PC-3 (cell line): ENCODE data around the gene PABPN1. TPM values are rescaled to one million over a fixed set of nuclear protein-coding genes. Genes with fewer than 3 reads are reported as not detected.

Experiments
- ATAC-seq: fragments of 200-7000 bp; cut with Tn5 transposase; 2 replicates; pipeline ENCODE4 v1.9.1; 2020; ENCODE audit warnings: mild to moderate bottlenecking, moderate library complexity
- BruUV-seq: library from RNA; stranded (reverse); fragments of 400-500 nt; replicated peaks from 2 replicates; lab custom pipeline; 2021; lab: Mats Ljungman, UMichigan
- CTCF ChIA-PET: fragments of 300-600 bp; sonication (Branson Sonifier 250); formaldehyde crosslinking; loops from one replicate; lab custom pipeline; 2022; ENCODE audit warnings: antibody characterized with exemption; lab: Charles Lee
- POLR2A ChIA-PET: fragments of 300-600 bp; sonication (Branson Sonifier 250); formaldehyde crosslinking; loops from one replicate; lab custom pipeline; 2022; ENCODE audit warnings: antibody characterized with exemption; ENCODE audit not compliant: unreplicated experiment; lab: Charles Lee
- DNase-seq: peaks from one replicate; pipeline ENCODE4 v3.0.0-alpha.2; 2015
- H2AFZ ChIP-seq: fragments of 300-600 bp; sonication (generic); 2 replicates; pipeline ENCODE4 v1.6.0; 2016; ENCODE audit warnings: antibody characterized with exemption, low read length
- H3F3A ChIP-seq: fragments of 300-600 bp; sonication (generic); one replicate; pipeline ENCODE4 v1.6.0; 2017; ENCODE audit warnings: antibody characterized with exemption, low read length, control low read depth, mild to moderate bottlenecking; ENCODE audit not compliant: unreplicated experiment
- H3K27ac ChIP-seq: fragments of 300-600 bp; sonication (generic); 2 replicates; pipeline ENCODE4 v1.5.1; 2016; ENCODE audit warnings: mild to moderate bottlenecking, low read length
- H3K27me3 ChIP-seq: fragments of 300-600 bp; sonication (generic); 2 replicates; pipeline ENCODE4 v1.6.1; 2016; ENCODE audit warnings: low read length, mixed read lengths
- H3K36me3 ChIP-seq: fragments of 300-600 bp; sonication (generic); 2 replicates; pipeline ENCODE4 v1.6.1; 2016; ENCODE audit warnings: low read depth, mixed run types, low read length, mixed read lengths
- H3K4me1 ChIP-seq: fragments of 300-600 bp; sonication (generic); 2 replicates; pipeline ENCODE4 v1.5.1; 2016; ENCODE audit warnings: low read length; ENCODE audit not compliant: insufficient read depth
- H3K4me2 ChIP-seq: fragments of 300-600 bp; sonication (generic); 2 replicates; pipeline ENCODE4 v1.6.0; 2016; ENCODE audit warnings: low read length
- H3K4me3 ChIP-seq: fragments of 300-600 bp; sonication (generic); 2 replicates; pipeline ENCODE4 v1.5.1; 2016; ENCODE audit warnings: mild to moderate bottlenecking, low read length, mixed read lengths
- H3K79me2 ChIP-seq: fragments of 300-600 bp; sonication (generic); 2 replicates; pipeline ENCODE4 v1.6.1; 2017; ENCODE audit warnings: low read length, mixed read lengths
- H3K9ac ChIP-seq: fragments of 300-600 bp; sonication (generic); 2 replicates; pipeline ENCODE4 v1.6.0; 2016; ENCODE audit warnings: mild to moderate bottlenecking, low read length
- H3K9me2 ChIP-seq: fragments of 300-600 bp; sonication (generic); replicated peaks from 2 replicates; pipeline ENCODE4 v1.6.1; 2016; ENCODE audit warnings: mixed run types, low read length, mixed read lengths
- H3K9me3 ChIP-seq: fragments of 300-600 bp; sonication (generic); 2 replicates; pipeline ENCODE4 v1.6.1; 2016; ENCODE audit warnings: low read length, mixed read lengths
- H4K20me1 ChIP-seq: fragments of 300-600 bp; sonication (generic); 2 replicates; pipeline ENCODE4 v1.6.1; 2016; ENCODE audit warnings: low read length, mixed read lengths
- EZH2 ChIP-seq: fragments of 300-600 bp; sonication (generic); IDR thresholded peaks from one replicate; pipeline ENCODE4 v1.6.1; 2017; ENCODE audit warnings: antibody characterized with exemption, mild to moderate bottlenecking, low read length; ENCODE audit not compliant: unreplicated experiment
- EZH2phosphoT487 ChIP-seq: fragments of 300-600 bp; sonication (generic); IDR thresholded peaks from 2 replicates; pipeline ENCODE4 v1.6.1; 2018; ENCODE audit warnings: mild to moderate bottlenecking, antibody characterized with exemption, low read length, borderline replicate concordance
- intact Hi-C: fragments of 100-400 bp; cut with micrococcal nuclease; formaldehyde crosslinking; loops from 2 replicates; pipeline ENCODE4 v1.9.0; 2023
- total RNA-seq: library from RNA; depleted of rRNA; stranded (reverse); fragments of >200 nt; gene quantifications from 2 replicates; pipeline ENCODE4 v1.2.3, GENCODE V29; 2014
- TF ChIP-seq, protein P1 (sequence below): fragments of 300-600 bp; sonication (generic); conservative IDR thresholded peaks from 2 replicates; pipeline ENCODE4 v1.5.1; 2017; ENCODE audit warnings: antibody characterized with exemption, low read depth, mild to moderate bottlenecking, low read length

The PABPN1 gene
- total RNA-seq, 1 experiment from 2014 or later = 89.1 TPM

DNA sequence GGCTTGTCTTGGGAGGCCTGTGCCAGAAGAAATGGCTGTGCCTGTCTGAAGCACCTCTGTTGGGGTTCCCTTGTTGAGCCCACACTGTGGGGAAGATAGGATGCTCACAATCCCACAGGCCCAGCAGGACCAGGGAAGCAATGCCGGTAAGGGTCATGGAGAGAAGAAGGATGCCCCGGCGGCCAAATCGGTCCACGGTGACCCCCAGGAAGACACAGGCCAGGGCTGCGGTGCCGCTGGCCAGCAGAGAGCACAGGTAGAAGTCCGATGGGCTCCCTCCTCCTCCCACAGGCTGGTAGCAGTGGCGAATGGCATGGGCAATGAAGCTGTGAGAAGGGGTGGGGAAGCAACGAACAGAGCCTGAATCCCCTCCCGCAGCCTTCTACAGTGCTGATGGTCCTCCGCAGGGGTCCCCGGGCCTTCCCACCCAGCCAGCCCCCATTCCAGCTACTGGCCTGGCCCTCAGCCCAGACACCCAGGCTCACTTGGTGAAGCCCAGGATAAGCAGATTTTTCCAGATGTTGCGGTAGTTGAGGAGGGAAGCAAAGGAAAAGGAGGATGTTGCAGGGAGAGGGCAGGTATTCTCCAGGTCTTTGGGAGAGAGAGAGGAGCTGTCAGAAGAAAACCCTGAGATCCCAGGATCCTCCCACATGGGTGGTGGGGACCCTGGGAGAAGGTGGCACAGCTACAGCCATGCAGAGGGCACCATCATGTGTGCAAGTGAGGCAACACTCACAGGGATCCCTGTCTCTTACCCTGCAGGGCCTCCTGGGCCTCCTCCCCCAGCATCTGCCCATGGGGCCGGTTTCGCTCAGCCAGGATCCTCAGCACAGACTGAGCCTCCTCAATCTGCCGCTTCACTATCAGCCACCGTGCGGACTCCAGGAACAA, 26.4 kb downstream of the PABPN1 start:
- Histone ChIP-seq H4K20me1 (no peaks in the 10 kb centered on the region), H3K79me2 (no peaks in the 10 kb centered on the region), H3K9me3 (no peaks in the 10 kb centered on the region), H3F3A (no peaks in the 10 kb centered on the region), H3K36me3 (no peaks in the 10 kb centered on the region), H2AFZ (no peak overlapping the region), H3K9ac (no peak overlapping the region), H3K4me3 (no peak overlapping the region), H3K9me2 (no peaks in the 10 kb centered on the region), H3K4me2 (no peak overlapping the region), H3K27me3 (no peaks in the 10 kb centered on the region), H3K4me1 (no peaks in the 10 kb centered on the region), H3K27ac (no peak overlapping the region)
- BruUV-seq = no TSS peak
- no peak for ATAC-seq
- POLR2A ChIA-PET = no interaction called here
- TF ChIP-seq, protein P1, sequence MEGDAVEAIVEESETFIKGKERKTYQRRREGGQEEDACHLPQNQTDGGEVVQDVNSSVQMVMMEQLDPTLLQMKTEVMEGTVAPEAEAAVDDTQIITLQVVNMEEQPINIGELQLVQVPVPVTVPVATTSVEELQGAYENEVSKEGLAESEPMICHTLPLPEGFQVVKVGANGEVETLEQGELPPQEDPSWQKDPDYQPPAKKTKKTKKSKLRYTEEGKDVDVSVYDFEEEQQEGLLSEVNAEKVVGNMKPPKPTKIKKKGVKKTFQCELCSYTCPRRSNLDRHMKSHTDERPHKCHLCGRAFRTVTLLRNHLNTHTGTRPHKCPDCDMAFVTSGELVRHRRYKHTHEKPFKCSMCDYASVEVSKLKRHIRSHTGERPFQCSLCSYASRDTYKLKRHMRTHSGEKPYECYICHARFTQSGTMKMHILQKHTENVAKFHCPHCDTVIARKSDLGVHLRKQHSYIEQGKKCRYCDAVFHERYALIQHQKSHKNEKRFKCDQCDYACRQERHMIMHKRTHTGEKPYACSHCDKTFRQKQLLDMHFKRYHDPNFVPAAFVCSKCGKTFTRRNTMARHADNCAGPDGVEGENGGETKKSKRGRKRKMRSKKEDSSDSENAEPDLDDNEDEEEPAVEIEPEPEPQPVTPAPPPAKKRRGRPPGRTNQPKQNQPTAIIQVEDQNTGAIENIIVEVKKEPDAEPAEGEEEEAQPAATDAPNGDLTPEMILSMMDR = no peak
- TF ChIP-seq EZH2 (no peak), EZH2phosphoT487 (no peak)
- CTCF ChIA-PET = no interaction called here
- intact Hi-C loops = no loop called here
- DNase-seq = no peak

DNA sequence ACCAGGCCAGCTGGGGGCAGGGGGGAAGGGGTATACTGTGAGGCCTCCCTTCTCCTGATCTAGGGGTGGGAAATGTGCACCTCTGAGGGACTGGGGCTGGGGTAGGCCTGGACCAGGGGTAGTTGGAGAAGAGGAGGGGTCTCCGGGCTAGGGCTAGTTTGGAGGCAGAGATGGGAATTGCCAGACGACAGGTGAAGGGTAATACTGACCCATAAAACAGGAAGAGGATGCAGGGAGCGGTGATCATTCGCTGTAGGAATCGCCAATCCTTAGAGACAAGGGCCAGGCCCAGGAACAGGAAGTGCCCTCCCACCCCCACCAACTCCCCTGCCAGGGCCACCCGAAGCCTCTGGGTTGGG, 27.0 kb downstream of the PABPN1 start:
- no peaks in the 10 kb centered on the region for H4K20me1 ChIP-seq
- H3K4me2 ChIP-seq = no peak overlapping the region
- no peaks in the 10 kb centered on the region for H3K36me3 ChIP-seq
- no peak overlapping the region for H2AFZ ChIP-seq
- H3K27ac ChIP-seq = no peak overlapping the region
- TF ChIP-seq EZH2phosphoT487 (no peak), EZH2 (no peak)
- TF ChIP-seq, protein P1 = no peak
- peaks cover 5% of the 10 kb centered on the region for H3K27me3 ChIP-seq
- BruUV-seq = no TSS peak
- no peaks in the 10 kb centered on the region for H3K79me2 ChIP-seq
- intact Hi-C loops = no loop called here
- ATAC-seq (no peak), DNase-seq (no peak)
- no peak overlapping the region for H3K4me3 ChIP-seq
- H3K9me3 ChIP-seq = no peaks in the 10 kb centered on the region
- no peak overlapping the region for H3K9ac ChIP-seq
- H3K9me2 ChIP-seq = no peaks in the 10 kb centered on the region
- ChIA-PET CTCF (no interaction called here), POLR2A (no interaction called here)
- H3K4me1 ChIP-seq = no peaks in the 10 kb centered on the region
- H3F3A ChIP-seq = no peaks in the 10 kb centered on the region
